Activated CD8-positive, alpha-beta memory T cell treated with anti-CD3 and anti-CD28 coated beads for 24 hours (primary cell): ENCODE results near the gene CDC6.
A peak's percentile ranks its signal among the peaks of the same experiment; 100 is the strongest.
"Not testable (repeated sequence)": the region's sequence is repeated elsewhere in the genome, so short reads cannot be mapped to it uniquely, and the experiment has no call there.

Source experiments
- DNase-seq: peaks from one replicate; pipeline ENCODE4 v3.0.0-alpha.2; 2020

CDC6 gene

GRCh38 chr17:40290629-40291280, 3.1 kb downstream of the CDC6 start:
- no peak for DNase-seq

GRCh38 chr17:40291281-40291664, 3.6 kb downstream of the CDC6 start:
- no peak for DNase-seq

- no peak for DNase-seq
Observed at GRCh38 chr17:40293363-40293762, 5.7 kb downstream of the CDC6 start.

- no peak for DNase-seq
Observed at GRCh38 chr17:40295488-40296436, 8.1 kb downstream of the CDC6 start.

- DNase-seq = no peak
Observed at GRCh38 chr17:40297511-40297910, 9.8 kb downstream of the CDC6 start.

- DNase-seq = no peak
Observed at GRCh38 chr17:40298726-40299125, 11.0 kb downstream of the CDC6 start.

- not testable (repeated sequence) for DNase-seq
Observed at GRCh38 chr17:40299159-40299757, 11.6 kb downstream of the CDC6 start.

GRCh38 chr17:40301315-40301714, 13.6 kb downstream of the CDC6 start:
- no peak for DNase-seq

GRCh38 chr17:40303009-40303657, 15.5 kb downstream of the CDC6 start:
- DNase-seq = no peak

- DNase-seq = no peak
Observed at GRCh38 chr17:40303708-40304551, 16.3 kb downstream of the CDC6 start.

- not testable (repeated sequence) for DNase-seq
Observed at GRCh38 chr17:40304552-40304863, 16.8 kb downstream of the CDC6 start.

- DNase-seq = not testable (repeated sequence)
Observed at GRCh38 chr17:40304866-40305265, 17.2 kb downstream of the CDC6 start.

GRCh38 chr17:40306395-40306794, 18.7 kb downstream of the CDC6 start:
- peak; percentile 51 for DNase-seq

GRCh38 chr17:40307001-40307730, 19.5 kb downstream of the CDC6 start:
- DNase-seq = peak; percentile 59

GRCh38 chr17:40307740-40308239, 20.1 kb downstream of the CDC6 start:
- DNase-seq = peak; percentile 55

- peak; percentile 75 for DNase-seq
Observed at GRCh38 chr17:40309031-40309948, 21.6 kb downstream of the CDC6 start, which contains the start of gene RARA. RARA (plus strand) TSS chr17:40309180; CDS start chr17:40331219, 22,039 bp downstream.

- peak; percentile 60 for DNase-seq
Observed at GRCh38 chr17:40309949-40310510, 22.4 kb downstream of the CDC6 start.

GRCh38 chr17:40310882-40311391, 23.3 kb downstream of the CDC6 start:
- DNase-seq = no peak

GRCh38 chr17:40311575-40311974, 23.9 kb downstream of the CDC6 start:
- peak; percentile 56 for DNase-seq
